Neuron (in vitro differentiated cells): ENCODE measurements around the gene KIAA0825.
A peak's percentile ranks its signal among the peaks of the same experiment; 100 is the strongest.
"Not testable (repeated sequence)": the region's sequence is repeated elsewhere in the genome, so short reads cannot be mapped to it uniquely, and the experiment has no call there.

Source experiments
- H2AFZ ChIP-seq: one replicate; pipeline ENCODE4 v1.6.1; 2013; ENCODE audit warnings: low read depth, mild to moderate bottlenecking, inconsistent platforms, low read length, moderate library complexity
- H3K27me3 ChIP-seq: one replicate; pipeline ENCODE4 v1.6.1; 2013; ENCODE audit warnings: low read length; ENCODE audit not compliant: insufficient read depth
- H3K36me3 ChIP-seq: one replicate; pipeline ENCODE4 v1.6.1; 2013; ENCODE audit warnings: low read length; ENCODE audit not compliant: insufficient read depth
- H3K4me1 ChIP-seq: one replicate; pipeline ENCODE4 v1.6.1; 2013; ENCODE audit warnings: low read length; ENCODE audit not compliant: insufficient read depth
- H3K4me3 ChIP-seq: 2 replicates; pipeline ENCODE4 v1.5.1; 2013; ENCODE audit warnings: mild to moderate bottlenecking, low read length, moderate library complexity
- H3K9me3 ChIP-seq: one replicate; pipeline ENCODE4 v1.6.1; 2013; ENCODE audit warnings: low read length

The KIAA0825 gene

DNA sequence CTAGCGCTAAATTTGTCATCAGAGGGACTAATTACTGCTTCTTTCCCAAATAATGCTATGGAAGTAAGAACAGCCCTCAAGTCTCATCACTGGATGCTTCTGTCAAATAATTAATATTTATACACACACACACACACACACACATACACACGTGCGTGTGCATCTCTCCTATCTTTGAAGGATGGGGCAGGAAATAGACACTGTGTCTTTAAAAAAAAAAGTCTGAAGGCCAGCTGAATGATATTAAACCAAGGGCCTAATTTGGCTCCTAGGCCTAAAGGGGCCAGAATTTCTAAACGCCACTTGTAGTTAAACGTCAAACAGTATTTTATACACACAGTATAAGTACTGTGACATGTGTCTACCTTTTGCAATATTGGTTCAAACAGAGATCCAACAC lies 3.4 kb upstream of the KIAA0825 start:
- Histone ChIP-seq H3K4me1 (peaks cover 16% of the 10 kb centered on the region), H3K36me3 (no peaks in the 10 kb centered on the region), H3K9me3 (no peaks in the 10 kb centered on the region), H3K27me3 (no peaks in the 10 kb centered on the region), H3K4me3 (no peak overlapping the region), H2AFZ (no peak overlapping the region)

DNA sequence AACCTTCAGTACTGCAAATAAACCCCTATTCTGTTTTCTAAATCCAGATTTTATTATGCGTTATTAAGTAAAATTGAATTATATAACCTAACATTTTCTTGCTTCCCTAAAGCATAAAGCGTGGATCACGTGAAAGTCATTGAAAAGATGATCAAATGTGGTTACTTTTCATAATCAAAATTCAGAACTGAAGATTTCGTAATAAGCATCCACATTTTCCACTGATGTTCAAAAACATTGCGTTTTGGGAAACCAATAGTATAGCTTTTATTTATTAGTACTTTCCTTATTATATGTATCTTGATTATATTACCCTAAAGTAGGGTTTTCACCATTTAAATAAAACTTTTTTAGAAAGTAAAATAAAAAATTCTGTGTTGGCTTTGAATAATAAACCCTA lies 1.9 kb upstream of the KIAA0825 start:
- H3K4me3 ChIP-seq = no peak overlapping the region
- no peaks in the 10 kb centered on the region for H3K27me3 ChIP-seq
- no peaks in the 10 kb centered on the region for H3K36me3 ChIP-seq
- H3K9me3 ChIP-seq = no peaks in the 10 kb centered on the region
- no peak overlapping the region for H2AFZ ChIP-seq
- peaks cover 19% of the 10 kb centered on the region for H3K4me1 ChIP-seq

DNA sequence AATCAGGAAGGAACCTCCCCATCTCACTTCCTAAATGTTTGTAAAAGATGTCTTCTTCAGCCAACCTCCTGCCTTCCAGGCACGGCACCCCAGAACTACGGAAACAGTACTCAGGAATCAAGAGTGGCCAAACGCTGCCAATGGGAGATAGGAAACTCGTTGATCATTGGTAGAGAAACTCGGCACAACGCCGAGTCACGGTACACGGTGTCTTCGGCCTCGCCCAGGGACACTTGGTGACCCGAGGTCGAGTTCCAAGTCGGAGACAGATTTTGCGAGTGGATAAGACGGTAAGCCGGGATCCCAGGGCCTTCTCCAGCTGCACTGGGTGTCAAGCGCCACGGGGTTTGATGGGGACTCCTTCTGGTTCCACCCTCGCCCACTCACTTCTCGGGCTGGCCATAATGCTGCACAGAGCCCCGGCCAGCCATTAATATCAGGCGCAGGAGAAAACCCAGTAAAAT lies 343 bp downstream of the KIAA0825 start:
- peak overlapping the region; percentile 81 for H3K4me3 ChIP-seq
- H3K4me1 ChIP-seq = peaks cover 19% of the 10 kb centered on the region
- H3K9me3 ChIP-seq = no peaks in the 10 kb centered on the region
- no peaks in the 10 kb centered on the region for H3K36me3 ChIP-seq
- H2AFZ ChIP-seq = peak overlapping the region; percentile 87
- no peaks in the 10 kb centered on the region for H3K27me3 ChIP-seq

DNA sequence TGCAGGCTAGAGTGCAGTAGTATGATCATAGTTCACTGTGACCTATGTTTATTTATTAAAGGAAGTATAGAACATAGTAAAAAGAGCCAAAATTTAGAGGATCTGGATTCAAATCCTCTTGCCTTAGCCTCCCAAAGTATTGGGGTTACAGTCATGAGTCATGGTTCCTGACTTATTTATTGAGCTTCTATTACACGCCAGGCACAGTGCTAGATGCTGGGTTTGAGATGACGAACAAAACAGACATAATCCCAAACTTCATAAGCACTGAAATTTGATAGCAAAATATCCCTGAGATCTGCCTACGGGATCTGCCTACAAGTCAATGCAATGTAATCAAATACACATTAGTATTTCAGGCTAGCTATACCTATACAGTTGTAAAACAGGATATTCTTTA lies 2.5 kb downstream of the KIAA0825 start:
- H3K9me3 ChIP-seq = no peaks in the 10 kb centered on the region
- H3K4me1 ChIP-seq = peaks cover 19% of the 10 kb centered on the region
- H2AFZ ChIP-seq = no peak overlapping the region
- H3K36me3 ChIP-seq = no peaks in the 10 kb centered on the region
- no peaks in the 10 kb centered on the region for H3K27me3 ChIP-seq
- no peak overlapping the region for H3K4me3 ChIP-seq

DNA sequence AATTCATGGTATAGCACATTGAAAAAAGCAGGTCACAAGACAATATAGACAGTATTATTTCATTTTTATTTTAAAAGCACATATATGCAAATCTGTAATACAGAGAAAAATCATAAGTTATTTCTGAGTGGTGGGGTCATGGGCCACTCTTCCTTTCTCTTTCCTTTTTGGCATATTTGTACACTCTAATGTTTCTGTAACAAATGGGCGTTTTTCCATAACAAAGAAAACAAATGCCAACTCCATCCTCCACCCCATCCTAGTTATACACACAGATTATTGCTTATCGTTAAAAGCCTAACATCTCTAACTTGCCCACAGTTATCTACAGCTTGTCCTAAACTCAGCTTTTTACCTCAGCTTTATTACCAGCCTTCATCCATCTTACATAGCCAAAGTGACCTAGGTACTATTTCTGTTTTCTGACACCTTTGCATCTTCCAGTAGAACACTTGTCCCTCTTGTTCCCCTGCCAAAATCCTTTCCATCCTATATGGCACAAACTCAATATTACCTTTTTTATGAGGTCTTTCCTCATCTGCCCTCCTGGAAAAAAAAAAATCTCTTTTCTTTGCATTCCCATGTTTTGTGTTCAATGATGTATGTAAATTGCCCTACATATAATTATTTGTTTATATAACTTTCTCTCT lies 4.1 kb downstream of the KIAA0825 start:
- no peak overlapping the region for H3K4me3 ChIP-seq
- no peak overlapping the region for H2AFZ ChIP-seq
- peaks cover 10% of the 10 kb centered on the region for H3K4me1 ChIP-seq
- H3K9me3 ChIP-seq = no peaks in the 10 kb centered on the region
- H3K27me3 ChIP-seq = no peaks in the 10 kb centered on the region
- H3K36me3 ChIP-seq = no peaks in the 10 kb centered on the region

DNA sequence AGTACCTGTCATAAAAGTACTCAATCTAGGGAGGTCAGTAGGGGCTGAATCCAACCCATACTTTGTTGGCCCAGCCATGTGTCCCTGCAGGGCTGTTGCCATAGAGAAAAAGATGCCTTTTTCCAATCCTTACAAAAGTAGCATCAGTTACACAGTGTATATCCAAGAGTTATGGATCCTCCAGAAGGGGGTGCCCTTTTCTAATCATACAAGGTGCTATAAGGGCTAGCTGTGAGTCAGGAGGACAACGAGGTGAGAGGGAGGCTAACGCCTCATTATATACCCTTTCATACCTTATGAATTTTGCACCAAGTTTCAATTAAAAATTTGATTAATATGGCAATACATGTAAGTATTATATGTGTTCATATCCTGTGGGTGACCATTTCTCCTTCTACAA lies 4.8 kb downstream of the KIAA0825 start:
- Histone ChIP-seq H3K4me1 (peaks cover 8% of the 10 kb centered on the region), H2AFZ (no peak overlapping the region), H3K9me3 (no peaks in the 10 kb centered on the region), H3K4me3 (no peak overlapping the region), H3K36me3 (no peaks in the 10 kb centered on the region), H3K27me3 (no peaks in the 10 kb centered on the region)

DNA sequence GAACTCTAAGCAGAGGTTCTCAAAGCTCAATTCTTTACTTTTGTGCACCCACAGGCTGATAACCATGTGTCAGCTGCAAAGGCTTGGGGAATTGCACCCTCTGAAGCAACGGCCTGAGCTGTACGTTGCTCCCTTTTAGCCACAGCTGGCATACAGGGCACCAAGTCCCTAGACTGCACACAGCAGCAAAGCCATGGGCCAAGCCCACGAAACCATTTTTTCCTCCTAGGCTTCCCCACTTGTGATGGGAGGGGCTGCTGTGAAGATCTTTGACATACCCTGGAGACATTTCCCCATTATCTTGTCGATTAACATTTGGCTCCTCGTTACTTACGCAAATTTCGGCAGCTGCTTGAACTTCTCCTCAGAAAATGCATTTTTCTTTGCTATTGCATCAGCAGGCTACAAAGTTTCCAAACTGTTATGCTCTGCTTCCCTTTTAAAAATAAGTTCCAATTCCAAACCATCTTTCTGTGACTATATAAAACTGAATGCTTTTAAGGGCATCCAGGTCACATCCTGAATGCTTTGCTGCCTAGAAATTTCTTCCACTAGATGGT lies 23.0 kb downstream of the KIAA0825 start:
- H3K4me1 ChIP-seq = no peaks in the 10 kb centered on the region
- H3K4me3 ChIP-seq = no peak overlapping the region
- H3K36me3 ChIP-seq = no peaks in the 10 kb centered on the region
- H3K27me3 ChIP-seq = no peaks in the 10 kb centered on the region
- no peaks in the 10 kb centered on the region for H3K9me3 ChIP-seq
- no peak overlapping the region for H2AFZ ChIP-seq

DNA sequence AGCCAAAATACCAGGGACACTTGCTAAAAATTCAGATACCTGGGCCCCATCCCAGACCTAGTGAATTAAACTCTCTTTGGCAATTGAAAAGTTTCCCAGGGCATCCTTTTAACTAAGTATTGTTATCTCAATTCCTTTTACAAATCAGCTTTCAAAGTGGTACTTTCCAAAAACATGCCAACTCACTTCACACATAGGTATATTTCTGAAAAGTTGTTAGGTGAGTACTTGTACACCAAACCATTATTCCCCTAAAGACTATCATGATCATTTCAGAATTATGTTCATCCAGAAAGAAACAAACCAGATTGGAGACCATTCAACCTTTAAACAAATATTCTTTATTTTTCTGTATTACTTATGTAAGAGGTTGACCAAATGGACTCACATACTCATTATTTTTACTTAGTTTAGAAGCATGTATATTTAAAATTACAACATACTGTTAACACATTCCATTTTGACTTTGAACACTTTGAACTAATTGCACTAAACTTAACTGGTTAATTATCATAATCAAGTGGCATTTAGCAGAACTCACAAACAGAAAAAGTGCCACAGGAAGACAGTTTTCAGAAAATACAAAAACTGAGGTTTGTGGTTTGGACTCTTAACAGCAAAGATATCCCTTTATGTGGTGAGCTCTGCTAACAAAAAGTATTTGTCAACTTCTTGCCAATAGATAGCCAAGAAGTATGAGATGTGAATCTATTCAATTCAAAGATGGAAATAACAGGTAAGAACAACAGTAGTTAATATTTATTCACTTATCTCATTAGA lies 40.7 kb downstream of the KIAA0825 start:
- H3K27me3 ChIP-seq = no peaks in the 10 kb centered on the region
- H3K9me3 ChIP-seq = no peaks in the 10 kb centered on the region
- no peak overlapping the region for H2AFZ ChIP-seq
- peaks cover 9% of the 10 kb centered on the region for H3K4me1 ChIP-seq
- no peak overlapping the region for H3K4me3 ChIP-seq
- no peaks in the 10 kb centered on the region for H3K36me3 ChIP-seq

DNA sequence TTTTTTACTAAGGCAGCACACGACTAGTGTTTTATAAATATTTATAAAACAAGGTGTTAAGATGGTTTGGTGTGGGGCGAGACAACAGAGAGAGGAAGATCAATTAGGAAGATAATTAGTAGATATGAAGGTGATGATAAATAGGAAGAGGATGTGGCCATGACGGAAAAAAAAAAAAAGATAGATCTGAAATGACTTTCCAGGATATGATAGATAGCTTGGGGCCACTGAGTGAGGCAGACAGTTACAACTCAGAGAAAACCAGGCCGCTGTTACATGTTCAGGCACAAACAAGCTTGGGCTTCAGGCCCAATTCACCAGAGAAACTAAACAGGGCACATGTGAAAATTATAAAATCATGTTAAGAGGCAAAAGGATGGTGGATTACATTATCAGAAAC lies 43.2 kb downstream of the KIAA0825 start:
- H3K36me3 ChIP-seq = no peaks in the 10 kb centered on the region
- no peaks in the 10 kb centered on the region for H3K27me3 ChIP-seq
- H3K4me3 ChIP-seq = no peak overlapping the region
- H3K9me3 ChIP-seq = no peaks in the 10 kb centered on the region
- no peaks in the 10 kb centered on the region for H3K4me1 ChIP-seq
- H2AFZ ChIP-seq = no peak overlapping the region

DNA sequence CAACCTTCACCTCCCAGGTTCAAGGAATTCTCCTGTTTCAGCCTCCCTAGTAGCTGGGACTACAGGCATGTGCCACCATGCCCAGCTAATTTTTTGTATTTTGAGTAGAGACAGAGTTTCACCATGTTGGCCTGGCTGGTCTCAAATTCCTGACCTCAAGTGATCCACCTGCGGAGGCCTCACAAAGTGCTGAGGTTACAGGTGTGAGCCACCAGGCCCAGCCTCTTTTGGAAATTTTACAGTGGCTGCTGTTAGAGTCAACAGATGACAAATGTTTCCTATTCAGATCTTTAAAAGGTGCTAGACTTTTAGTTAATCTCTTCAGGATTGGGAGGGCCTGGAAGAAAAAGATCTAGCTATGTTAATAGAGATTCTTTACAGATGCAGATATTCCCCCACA lies 45.1 kb downstream of the KIAA0825 start:
- not testable (repeated sequence) for H3K9me3 ChIP-seq

DNA sequence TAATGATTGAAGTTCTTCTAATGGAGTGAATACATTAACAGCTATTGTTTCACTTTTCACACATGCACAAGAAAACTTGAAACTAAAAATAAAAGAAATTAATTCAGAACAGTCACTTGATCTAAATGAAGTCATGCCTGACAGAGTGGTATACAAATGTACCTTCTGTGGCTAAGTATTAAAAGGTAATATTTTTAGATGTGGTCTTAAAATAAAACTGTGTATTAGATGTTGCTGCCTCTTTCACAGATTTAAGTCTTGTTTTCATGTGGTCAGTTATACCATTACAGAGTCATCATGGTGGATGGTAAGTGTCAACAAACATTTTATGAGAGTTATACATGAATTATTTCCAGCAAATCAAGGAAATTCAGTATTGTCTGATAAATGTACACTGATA lies 47.0 kb downstream of the KIAA0825 start:
- Histone ChIP-seq H3K4me3 (no peak overlapping the region), H3K27me3 (no peaks in the 10 kb centered on the region), H3K36me3 (no peaks in the 10 kb centered on the region), H3K4me1 (no peaks in the 10 kb centered on the region), H3K9me3 (no peaks in the 10 kb centered on the region), H2AFZ (no peak overlapping the region)

More for the DNA sequence above, 45.1 kb downstream of the KIAA0825 start:
- H3K4me1 ChIP-seq, H3K4me3 ChIP-seq, H3K36me3 ChIP-seq, H2AFZ ChIP-seq, H3K27me3 ChIP-seq: not testable (repeated sequence)

DNA sequence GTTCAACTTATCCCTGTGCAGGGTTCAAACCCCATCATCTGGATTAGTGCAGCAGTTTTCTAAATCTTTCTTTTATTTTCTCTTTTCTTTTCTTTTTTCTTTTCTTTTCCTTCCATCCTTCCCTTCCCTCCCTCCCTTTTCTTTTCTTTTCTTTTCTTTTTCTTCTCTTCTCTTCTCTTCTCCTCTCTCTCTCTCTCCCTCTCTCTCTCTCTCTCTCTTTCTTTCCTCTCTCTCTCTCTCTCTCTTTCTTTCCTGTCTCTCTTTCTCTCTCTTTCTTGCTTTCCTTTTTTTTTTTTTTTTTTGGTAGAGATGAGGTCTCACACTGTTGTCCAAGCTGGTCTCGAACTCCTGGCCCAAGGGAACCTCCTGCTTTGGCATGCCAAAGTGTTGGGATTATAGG lies 53.6 kb downstream of the KIAA0825 start:
- Histone ChIP-seq H3K4me3 (no peak overlapping the region), H3K9me3 (no peaks in the 10 kb centered on the region), H3K36me3 (no peaks in the 10 kb centered on the region), H3K4me1 (peaks cover 3% of the 10 kb centered on the region), H2AFZ (no peak overlapping the region), H3K27me3 (no peaks in the 10 kb centered on the region)

DNA sequence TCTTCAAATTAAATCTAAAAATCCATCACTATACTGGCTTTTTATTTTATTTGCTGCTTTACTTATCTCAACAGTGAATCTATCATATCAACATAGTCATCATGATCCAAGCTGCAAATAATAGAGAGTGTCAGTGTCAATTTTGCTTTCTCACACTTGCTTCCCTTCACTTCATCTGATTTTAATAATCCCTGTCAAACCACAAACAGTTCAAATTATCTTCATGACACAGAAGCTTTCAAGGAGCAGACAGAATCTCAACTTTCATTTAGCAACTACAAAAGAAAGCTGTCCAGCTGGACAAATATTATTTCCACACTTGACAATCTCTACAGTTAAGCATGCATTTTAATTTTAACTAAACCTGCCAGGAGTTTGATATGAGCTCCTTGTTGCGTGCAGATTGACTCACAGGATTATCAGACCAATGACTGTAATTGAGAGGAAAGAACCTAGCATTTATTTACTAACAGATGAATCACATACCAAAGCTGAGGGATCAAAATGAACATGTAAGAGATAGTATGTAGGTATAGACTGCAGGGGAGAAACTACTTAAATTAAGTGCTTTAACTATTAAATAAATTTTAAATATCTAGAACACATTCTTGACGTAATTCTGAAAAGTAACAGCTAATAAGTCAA lies 56.0 kb downstream of the KIAA0825 start:
- Histone ChIP-seq H2AFZ (no peak overlapping the region), H3K4me1 (peaks cover 3% of the 10 kb centered on the region), H3K36me3 (no peaks in the 10 kb centered on the region), H3K27me3 (no peaks in the 10 kb centered on the region), H3K9me3 (no peaks in the 10 kb centered on the region), H3K4me3 (no peak overlapping the region)
